HG02870 (cell line): ENCODE results near the gene NBPF1.
"Not testable (repeated sequence)": the region's sequence is repeated elsewhere in the genome, so short reads cannot be mapped to it uniquely, and the experiment has no call there.

ENCODE experiments used
- ATAC-seq: cut with Tn5 transposase; IDR thresholded peaks from one replicate; pipeline ENCODE4 v1.9.1; 2021; ENCODE audit warnings: mild to moderate bottlenecking, moderate library complexity; ENCODE audit not compliant: unreplicated experiment

The NBPF1 gene

DNA sequence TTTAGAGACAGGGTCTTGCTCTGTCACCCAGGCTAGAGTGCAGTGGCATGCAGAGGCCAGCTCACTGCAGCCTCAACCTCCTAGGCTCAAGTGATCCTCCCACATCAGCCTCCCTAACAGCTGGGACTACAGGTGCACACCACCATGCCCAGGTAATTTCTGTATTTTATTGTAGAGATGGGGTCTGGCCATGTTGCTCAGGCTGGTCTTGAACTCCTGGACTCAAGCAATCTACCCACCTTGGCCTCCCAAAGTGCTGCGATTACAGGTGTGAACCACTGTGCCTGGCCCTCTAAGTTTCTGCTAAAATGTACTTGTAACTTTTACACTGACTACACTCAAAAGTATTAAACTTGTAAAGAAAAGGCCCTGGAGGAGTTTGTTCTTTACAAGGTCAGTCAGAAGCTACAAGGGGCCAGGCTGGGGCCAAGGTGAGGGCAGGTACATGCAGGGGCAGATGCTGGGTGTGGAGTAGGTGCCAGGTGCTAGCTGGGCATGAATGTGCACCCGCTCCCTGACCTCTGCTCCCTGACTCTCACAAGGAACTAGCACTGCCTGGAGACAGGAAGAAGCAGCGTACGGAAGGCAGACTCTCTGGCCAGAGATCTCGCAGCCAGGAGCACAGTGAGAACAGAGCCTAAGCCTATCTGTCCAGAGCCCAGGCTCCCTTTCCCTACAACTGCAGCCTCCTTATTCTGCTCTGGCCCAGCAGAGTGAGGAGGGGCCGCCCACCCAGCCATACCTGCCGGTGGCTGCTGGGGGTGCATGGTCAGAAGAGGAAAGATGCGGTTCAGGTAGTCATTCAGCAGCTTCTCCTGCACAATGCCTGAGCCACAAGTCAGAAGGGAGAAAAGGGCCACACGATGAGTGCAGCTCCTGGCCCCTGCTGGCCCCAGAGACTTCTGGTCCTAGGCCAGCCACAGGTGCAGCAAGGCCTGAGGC lies 28.9 kb upstream of the NBPF1 start:
- ATAC-seq: not testable (repeated sequence)

DNA sequence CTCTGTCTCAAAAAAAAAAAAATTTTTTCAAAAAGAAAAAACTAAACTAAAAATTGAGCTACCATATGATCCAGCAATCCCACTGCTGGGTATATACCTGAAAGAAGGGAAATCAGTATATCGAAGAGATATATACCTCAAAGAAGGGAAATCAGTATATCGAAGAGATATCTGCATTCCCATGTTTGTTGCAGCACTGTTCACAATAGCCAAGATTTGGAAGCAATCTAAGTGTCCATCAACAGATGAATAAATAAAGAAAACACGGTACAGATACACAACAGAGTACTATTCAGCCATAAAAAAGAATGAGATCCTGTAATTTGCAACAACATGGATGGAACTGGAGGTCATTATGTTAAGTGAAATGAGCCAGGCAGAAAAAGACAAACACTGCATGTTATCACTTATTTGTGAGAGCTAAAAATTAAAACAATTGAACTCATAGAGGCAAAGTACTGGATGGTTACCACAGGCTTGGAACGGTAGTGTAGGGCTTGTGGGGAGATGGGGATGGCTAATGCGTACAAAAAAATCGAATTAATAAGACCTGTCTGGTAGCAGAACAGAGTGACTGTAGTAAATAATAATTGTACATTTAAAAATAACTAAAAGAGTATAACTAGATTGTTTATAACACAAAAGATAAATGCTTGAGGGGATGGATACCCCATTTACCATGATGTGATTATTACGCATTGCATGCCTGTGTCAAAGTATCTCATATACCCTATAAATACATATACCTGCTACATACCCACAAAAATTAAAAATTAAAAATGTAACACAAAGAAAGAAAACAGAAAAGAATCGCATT lies 28.0 kb upstream of the NBPF1 start:
- not testable (repeated sequence) for ATAC-seq

DNA sequence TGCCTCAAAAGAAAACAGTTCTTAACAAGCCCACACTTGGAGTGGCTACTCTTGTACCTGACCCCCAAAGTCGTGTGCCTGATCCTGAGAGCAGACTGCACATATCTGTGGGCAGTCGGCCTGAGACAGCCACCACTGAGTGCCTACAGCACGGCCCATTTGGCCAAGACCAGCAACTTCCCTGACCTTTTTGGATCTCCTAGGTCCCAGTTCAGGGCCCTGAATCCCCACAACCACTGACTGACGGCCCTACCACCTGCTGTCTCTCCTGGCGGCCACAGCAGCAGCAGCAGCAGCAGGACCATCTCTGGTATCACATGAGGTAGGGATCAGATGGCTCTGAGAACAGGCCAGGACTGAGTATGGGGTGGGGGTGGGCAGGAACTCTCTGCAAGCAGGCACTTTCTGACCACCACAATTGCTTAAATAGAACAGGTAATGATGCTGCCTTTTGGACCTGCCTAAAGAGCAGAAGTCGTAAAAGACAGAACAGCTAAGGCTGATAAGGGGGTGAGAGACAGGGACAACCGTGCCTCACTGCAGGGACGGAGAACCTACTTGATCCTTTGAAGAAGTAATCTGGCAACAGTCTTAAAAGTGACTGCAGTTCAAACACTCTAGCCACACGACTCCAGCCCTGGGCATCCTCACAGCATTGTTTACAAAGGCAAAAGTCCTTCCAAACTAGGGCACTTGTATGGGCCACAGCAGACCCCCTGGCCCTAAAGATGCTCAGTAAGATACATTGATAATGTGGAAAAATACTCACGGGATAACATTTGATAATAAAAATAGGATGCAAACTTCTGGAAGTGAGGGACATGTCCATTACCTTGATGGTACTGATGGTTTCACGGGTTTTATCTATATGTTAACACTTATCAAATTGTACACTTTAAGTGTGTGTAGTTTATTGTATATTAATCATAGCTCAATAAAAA lies 26.0 kb upstream of the NBPF1 start:
- not testable (repeated sequence) for ATAC-seq

DNA sequence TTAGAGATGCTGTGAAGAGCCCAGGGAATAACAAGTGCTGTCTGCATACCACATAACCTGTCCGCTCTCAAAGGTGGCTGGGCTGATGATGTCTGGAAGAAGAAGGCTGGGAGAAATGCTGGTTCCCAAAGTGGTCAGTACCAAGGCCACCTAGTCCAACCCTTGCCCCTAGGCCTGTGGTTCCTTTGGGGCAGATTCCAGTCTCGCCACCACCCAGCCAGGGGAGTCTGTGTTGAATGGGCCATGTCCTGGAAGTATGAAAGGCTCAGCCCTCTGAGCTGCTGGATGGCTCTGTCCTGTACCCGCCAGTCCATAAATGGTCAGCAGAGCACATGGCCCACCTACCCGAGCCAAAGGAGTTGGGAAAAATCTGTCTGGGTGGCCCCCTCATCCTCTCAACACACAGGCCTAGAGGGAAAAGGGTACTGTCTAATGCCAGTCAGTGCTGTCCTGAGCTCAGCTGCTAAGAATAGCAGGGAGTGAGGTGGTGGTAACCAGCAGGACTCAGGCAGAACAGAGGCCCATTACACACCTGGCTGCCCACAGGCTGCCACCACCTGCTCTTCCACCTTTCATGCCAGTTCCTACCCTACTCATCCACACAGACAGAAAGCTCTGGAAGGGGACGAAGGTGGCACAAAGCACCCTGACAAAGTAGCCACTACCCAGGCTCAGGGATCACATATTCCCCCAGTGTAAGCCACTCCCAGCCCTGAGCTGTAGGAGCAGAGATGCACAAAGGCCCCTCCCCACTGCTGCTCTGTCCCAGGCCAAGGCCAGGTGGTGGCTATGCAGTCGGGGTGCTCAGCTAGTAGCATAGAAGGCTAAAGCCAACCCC lies 24.8 kb upstream of the NBPF1 start:
- not testable (repeated sequence) for ATAC-seq

DNA sequence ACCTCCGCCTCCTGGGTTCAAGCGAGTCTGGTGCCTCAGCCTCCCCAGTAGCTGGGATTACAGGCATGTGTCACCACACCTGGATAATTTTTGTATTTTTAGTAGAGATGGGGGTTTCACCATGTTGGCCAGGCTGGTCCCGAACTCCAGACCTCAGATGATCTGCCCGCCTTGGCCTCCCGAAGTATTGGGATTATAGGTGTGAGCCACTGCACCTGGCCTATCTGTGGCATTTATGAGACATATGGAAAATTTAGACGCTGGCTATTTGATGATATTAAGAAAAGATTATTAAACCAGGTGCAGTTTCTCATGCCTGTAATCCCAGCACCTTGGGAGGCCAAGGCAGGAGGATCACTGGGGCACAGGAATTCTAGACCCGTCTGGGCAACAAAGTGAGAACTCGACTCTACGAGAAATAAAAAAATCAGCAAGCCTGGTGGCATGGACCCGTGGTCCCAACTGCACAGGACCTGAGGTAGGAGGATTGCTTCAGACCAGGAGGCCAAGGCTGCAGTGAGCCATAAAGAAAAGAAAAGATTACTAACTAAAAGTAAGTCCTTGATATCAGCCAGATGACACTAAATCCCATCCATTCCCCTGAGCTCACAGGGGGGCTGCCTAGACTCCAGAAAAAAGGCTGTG lies 23.3 kb upstream of the NBPF1 start:
- not testable (repeated sequence) for ATAC-seq

DNA sequence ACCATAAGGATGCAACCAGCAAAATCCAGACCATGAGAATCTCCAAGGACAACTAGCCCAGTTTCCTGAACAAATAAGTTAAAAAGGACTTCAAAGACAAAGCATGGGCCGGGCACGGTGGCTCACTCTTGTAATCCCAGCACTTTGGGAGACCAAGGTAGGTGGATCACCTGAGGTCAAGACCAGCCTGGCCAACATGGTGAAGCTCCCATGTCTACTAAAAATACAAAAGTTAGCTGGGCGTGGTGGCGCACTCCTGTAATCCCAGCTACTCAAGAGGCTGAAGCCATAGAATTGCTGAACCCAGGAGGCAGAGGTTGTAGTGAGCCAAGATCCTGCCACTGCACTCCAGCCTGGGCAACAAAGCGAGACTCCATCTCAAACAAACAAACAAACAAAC lies 22.6 kb upstream of the NBPF1 start:
- not testable (repeated sequence) for ATAC-seq

DNA sequence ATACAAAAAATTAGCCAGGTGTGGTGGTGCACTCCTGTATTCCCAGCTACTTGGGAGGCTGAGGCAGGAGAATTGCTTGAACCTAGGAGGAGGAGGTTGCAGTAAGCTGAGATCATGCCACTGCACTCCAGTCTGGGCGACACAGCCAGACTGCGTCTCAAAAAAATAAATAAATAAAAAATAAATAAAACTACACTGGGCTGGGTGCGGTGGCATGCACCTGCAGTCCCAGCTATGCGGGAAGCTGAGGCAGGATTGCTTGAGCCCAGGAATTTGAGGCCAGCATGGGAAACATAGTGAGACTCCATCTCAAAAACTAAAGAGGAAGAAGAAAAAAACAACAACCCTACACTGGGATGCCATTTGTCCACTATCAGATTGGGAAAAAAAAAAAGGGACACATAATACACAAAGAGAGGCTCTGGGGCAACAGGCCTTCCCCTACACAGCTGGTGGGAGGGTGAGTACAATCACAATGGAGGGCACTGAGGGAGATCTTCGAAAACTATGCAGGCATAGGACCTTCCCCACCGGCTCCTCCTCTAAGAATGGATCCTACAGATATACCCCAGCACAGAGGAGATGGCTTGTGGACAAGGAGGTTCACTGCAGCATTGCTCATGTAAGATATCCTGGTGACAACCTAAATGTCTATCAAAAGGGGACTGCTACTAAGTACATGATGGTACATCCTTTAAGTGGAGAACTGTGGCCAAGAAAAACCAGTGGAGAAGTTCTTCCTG lies 20.3 kb upstream of the NBPF1 start:
- not testable (repeated sequence) for ATAC-seq

DNA sequence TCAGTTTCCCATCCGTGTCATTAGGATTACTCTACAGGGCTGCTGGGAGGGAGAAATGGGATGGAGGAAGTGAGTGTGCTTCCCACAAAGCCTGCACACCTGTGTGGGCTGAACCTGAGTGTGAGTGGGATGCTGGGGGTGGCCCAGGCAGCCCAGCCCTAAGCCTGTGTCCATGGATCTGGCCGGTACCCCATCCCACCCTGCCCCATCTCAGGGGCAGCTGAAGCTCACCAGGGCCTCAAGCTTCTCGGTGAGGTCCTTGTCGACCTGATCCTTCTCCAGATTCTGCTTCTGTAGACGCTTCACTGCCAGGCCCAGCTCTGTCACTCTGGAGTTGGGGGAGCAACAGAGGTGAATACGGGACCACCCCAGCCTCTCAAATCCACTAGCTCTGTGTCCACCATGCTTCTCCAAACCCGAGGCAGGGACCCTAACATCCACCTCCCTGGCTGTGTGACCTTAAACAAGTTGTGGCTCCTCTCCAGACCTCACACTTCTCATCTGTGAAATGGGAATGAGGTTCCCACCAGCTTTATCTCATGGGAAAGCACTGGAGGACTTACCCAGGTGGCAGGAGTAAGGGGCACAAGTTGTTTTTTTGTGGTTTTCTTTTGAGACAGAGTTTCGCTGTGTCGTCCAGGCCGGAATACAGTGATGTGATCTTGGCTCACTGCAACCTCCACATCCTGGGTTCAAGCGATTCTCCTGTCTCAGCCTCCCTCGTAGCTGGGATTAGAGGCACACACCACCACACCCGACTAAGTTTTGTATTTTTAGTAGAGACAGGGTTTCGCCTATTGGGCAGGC lies 18.9 kb upstream of the NBPF1 start:
- not testable (repeated sequence) for ATAC-seq

DNA sequence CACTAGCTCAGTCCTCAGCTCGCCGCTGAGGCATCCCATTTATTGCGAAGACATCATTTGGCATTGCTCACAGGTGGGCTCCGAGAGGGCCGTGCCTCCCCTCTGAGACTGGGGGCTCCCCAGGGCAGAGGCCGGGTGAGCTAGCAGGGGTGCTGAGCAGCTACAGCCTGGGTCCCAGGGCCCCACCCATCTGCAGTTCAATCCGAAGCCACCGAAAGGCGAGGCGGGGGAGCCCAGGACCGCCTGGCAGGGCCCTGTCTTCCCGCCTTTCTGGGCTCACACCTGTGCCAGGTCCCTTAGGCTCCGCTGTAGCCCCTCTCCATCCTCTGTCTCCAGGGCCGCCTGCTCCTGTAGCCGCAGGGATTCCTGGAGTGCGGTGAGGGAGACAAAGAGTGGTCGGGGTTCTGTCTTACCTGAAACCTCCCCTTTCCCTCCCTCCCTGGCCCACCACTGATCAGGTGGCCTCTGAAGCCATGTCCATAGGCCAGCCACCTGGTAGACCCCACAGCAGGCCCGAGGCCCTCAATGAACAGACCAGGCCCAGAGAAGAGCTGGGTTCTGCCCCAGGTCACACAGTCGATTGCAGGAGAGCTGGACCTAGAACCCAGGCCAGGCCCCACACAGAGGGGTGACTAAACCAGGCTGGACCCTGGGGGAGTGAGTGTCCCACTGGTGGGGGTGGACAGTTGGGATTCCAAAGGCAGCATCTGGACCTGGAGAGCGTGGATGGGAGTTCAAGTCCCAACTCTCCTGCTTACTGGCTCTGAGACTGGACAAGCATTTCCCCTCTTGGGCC lies 18.1 kb upstream of the NBPF1 start:
- no peak for ATAC-seq

DNA sequence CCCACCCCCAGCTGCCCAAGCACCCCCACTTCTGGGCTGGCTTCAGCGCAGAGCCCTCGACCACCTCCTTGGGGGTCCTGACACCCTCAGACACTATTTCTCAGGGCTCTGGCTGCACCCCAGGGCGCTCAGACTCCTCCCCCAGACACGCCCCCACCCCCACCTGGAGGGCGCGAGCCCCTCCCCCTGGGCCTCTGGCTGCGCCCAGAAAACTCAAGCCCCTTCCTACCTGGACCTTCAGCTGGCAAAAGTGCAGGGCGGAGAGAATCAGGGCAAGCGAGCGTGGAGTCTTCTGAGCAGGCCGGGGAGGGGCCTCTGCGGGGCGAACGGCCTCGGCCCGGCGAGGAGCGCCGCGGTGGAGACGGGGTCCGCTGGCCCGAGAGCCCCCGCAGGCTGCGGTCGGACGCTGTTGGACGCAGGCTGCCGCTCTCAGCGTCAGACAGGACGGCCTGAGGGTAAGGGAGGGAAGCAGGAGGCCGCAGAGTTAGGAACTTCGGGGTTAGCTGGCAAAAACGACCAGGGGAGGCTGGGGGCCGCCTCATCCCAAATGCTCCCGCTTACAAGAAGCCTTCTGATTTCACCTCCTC lies 17.4 kb upstream of the NBPF1 start:
- no peak for ATAC-seq

DNA sequence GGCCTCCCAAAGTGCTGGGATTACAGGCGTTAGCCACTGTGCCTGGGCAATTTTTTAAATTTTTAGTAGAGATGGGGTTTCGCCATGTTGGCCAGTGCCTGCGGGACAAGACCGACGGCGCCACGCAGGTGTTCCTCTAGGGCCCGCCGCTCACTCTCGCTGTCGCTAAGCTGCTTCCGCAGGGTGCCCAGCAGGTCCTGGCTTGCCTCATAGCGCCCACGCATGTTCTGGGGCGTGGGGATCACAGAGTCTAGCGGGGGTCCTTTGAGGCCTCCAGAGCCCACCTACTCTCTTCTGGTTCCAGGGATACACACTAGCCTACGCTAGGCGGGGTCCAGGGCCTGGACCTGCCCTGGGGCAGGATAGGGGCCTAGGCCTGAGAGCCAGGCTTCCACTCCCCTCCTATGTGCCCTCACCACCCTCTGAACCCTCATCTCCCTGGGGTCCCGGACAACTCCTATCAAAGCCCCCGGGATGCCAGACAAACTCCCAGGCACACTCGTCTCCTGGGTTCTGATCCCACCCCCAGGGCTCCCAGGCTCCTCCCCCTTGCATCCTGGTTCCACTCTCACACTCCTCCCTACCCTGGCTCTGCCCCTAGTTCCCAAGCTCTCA lies 16.7 kb upstream of the NBPF1 start:
- ATAC-seq: not testable (repeated sequence)

DNA sequence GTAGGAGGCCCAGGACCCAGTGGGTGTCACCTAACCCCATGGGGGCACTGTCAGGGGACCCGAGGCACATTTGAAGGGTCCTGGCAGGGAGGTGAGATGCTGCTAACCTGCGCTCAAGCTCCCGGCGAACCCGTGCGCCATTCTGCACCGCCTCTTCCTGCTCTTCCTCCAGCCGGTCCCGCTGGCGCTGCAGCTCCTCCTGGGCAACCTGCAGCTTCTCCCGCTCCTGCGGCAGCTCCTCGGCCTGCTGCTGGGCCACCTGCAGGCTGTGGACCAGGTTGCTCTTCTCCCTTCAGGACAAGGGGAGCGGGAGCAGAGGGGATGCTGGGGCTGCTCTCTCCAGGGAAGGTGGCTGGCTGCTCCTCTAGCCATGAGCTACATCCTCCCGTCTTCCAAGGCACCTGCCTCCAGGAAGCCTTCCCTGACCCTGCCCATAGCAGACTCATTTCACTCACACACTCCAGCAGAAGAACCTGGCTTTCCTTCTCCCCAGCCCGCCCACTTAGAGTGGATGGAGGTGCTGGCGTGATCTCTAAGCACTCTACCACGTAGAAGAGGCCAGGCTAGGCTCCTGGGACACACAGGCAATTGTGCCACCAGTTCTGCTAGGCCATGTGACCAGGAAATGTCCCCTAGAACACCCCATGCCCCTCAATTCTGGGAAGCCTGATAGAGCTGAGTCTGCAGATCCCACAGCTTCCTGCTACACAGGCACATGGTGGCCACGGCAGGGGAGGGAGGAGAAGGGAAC lies 15.2 kb upstream of the NBPF1 start:
- no peak for ATAC-seq

DNA sequence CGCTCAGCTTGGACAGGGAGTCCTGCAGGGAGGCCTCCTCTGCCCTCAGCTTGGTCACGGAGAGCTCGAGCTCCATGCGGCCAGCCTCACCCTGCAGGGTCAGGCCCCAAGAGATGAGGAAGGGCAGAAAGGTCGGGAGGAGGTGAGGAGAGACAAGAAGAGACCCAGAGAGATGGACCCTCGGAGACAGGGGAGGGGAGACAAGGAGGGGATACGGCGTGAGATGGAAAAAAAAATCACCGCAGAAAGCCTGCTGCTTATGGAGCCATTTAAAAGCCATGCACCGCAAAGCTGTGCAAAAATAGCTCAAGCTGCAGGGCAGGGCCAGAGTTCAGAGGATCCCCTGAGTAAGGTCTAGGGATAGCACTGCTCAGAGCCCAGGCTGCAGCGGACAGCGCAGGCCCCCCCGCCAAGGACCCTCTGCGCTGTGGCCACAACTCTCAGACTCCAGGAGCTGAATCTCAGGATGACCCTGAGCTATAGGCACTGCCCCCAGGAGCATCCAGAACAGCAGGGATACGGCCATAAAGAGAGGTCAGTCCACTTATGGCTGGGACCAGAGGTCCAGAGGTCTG lies 13.1 kb upstream of the NBPF1 start:
- ATAC-seq: not testable (repeated sequence)

DNA sequence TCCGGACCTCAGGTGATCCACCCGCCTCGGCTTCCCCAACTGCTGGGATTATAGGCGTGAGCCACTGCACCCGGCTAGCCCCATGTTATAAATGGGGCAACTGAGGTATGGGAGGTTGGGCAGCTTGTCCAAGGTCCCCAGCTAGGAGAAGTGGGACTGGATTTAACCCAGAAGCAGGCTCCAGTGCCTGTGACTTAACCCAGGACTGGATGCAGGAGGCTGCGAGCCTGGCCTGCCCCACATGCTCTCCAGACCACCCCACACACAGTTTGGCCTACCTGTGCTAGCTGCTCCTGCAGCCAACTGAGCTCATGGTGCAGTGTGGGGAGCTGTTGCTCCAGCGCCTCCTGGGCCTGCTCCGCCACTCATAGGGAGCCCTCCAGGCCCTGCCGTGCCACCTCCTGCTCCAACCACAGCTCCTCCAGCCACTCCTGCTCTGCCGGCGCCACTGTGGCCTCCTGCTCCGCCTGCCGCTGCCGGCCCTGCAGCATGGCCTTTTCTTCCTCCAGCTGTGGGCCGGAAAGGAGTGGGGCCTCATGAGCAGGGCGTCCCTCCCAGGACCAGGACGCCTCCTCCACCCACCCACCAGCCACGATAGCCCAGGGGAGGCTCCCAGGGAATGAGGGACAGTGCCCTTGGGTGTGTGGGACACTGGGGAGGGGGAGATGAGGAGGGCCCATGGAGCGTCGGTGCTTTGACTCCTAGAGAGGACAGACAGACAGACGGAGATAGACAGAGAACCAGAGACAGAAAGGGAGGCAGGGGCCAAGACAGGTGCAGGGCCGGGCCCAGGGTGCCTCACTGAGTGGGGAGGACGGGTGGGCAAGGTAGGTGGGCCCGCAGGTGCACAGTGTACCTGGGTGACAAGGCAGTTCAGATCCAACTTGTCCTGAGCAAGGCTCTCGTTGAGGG lies 12.4 kb upstream of the NBPF1 start:
- ATAC-seq: no peak
